ENCODE results near the gene MRPL21. TPM values are rescaled to one million over a fixed set of nuclear protein-coding genes. Genes with fewer than 3 reads are reported as not detected.

The MRPL21 gene
- total RNA-seq, 1 donor from 2014 or later = 68.5 TPM

DNA sequence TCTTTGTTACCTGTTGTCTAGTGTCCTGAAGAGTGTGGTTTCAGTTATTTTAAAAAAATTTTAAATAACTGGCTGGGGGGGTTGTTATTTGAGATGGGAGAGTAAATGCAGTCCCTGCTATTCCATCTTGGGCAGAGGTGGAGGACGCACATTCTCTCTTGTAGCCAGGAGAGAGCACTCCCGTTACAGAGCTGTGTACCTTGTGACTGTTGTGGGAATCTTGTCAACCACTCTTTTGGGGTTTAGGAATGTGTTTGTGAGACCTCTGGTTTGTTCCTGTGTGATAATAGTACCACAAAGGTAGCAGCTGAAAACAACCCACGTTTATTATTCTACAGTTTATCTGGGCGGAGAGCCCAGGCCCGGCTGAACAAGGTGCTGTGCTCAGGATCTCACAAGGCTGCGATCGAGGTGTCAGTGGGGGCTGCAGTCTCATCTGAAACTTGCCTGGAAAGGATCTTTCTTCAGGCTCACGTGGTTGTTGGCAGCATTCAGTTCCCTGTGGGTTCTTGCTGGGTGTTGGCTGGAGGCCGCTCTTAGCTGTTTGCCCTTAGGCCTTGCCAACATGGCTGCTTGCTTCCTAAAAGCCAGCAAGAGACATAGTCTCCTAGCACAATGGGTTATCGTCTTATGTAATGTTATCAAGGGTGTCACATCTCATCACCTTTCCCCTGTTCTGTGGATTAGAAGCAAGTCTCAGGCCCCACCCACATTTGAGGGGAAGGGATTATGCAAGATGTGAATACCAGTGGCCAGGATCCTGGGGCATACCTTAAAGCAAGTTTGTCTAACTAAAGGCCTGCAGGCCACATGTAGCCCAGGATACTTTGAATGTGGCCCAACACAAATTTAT is 20.7 kb upstream of the MRPL21 start:
- intact Hi-C loops (cut with DNase I) = no loop called here
- DNase-seq (ENCODE audit: extremely low spot score in 2 of 2) = no peak
- H3K4me1 ChIP-seq = no peaks in the 10 kb centered on the region
- H3K27me3 ChIP-seq = no peaks in the 10 kb centered on the region
- no peak overlapping the region for H3K4me3 ChIP-seq
- TF ChIP-seq POLR2A (IDR thresholded peaks at IDR 0.05) (no peak), POLR2AphosphoS5 (IDR thresholded peaks at IDR 0.05; ENCODE audit: insufficient read depth in 1 of 2, low read depth in 1 of 2) (no peak)
- TF ChIP-seq, protein P1, sequence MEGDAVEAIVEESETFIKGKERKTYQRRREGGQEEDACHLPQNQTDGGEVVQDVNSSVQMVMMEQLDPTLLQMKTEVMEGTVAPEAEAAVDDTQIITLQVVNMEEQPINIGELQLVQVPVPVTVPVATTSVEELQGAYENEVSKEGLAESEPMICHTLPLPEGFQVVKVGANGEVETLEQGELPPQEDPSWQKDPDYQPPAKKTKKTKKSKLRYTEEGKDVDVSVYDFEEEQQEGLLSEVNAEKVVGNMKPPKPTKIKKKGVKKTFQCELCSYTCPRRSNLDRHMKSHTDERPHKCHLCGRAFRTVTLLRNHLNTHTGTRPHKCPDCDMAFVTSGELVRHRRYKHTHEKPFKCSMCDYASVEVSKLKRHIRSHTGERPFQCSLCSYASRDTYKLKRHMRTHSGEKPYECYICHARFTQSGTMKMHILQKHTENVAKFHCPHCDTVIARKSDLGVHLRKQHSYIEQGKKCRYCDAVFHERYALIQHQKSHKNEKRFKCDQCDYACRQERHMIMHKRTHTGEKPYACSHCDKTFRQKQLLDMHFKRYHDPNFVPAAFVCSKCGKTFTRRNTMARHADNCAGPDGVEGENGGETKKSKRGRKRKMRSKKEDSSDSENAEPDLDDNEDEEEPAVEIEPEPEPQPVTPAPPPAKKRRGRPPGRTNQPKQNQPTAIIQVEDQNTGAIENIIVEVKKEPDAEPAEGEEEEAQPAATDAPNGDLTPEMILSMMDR (IDR thresholded peaks at IDR 0.05) = no peak
- H3K9me3 ChIP-seq = peaks cover 12% of the 10 kb centered on the region
- H3K36me3 ChIP-seq = peaks cover 0 to 62% of the 10 kb centered on the region in 2 donors
- H3K27ac ChIP-seq = no peak overlapping the region

DNA sequence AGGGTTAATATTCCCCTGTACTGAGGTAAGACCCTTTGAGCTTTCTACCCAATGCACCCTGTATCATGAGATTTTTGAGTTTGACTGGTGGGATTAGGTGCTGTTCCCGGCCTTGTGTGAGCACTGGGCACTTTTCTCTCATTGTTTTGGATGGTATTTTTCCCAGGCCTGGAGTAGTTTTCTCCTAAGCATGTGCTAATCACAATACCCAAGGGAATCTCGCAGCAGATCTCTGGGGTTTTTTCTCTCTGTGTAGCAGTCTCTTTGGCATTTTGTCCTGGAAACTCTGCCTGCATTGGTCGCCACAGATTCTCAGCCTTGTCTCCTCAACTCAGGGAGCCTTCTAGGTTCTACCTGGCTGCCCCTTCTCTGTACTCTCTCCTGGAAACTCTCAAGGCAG is 20.0 kb upstream of the MRPL21 start:
- Histone ChIP-seq H3K9me3 (peaks cover 12% of the 10 kb centered on the region), H3K27ac (no peak overlapping the region), H3K27me3 (no peaks in the 10 kb centered on the region), H3K4me3 (no peak overlapping the region), H3K36me3 (peaks cover 0 to 60% of the 10 kb centered on the region in 2 donors), H3K4me1 (no peaks in the 10 kb centered on the region)
- TF ChIP-seq POLR2AphosphoS5 (IDR thresholded peaks at IDR 0.05; ENCODE audit: insufficient read depth in 1 of 2, low read depth in 1 of 2) = no peak
- TF ChIP-seq, protein P1 (IDR thresholded peaks at IDR 0.05) = no peak
- TF ChIP-seq POLR2A (IDR thresholded peaks at IDR 0.05) = no peak
- intact Hi-C loops (cut with DNase I) = no loop called here
- no peak for DNase-seq (ENCODE audit: extremely low spot score in 2 of 2)

DNA sequence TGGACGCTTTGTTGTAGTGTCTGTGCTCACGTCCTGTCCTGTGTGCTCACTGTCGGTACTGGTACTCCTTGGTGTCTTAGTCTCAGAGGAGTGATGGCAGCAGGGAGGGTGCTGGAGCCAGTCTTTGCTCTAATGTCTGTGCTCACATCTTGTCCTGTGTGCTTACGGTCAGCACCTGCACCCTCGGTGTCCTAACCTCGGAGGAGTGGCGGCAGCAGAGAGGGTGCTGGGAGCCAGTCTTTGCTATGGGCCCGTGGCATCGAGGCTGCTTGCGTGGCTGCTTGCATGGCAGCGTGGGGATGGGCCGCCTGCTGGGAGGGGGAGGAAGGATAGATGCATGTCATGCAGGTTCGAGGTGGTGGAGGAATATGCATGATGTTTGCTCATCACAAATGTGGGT is 12.8 kb upstream of the MRPL21 start:
- Histone ChIP-seq H3K4me3 (no peak overlapping the region), H3K27ac (no peak overlapping the region), H3K36me3 (peaks cover 0 to 73% of the 10 kb centered on the region in 2 donors), H3K9me3 (no peaks in the 10 kb centered on the region), H3K27me3 (no peaks in the 10 kb centered on the region), H3K4me1 (no peaks in the 10 kb centered on the region)
- intact Hi-C loops (cut with DNase I) = no loop called here
- DNase-seq (ENCODE audit: extremely low spot score in 2 of 2) = no peak
- TF ChIP-seq, protein P1 (IDR thresholded peaks at IDR 0.05) = no peak
- TF ChIP-seq POLR2AphosphoS5 (IDR thresholded peaks at IDR 0.05; ENCODE audit: insufficient read depth in 1 of 2, low read depth in 1 of 2) (no peak), POLR2A (IDR thresholded peaks at IDR 0.05) (no peak)

DNA sequence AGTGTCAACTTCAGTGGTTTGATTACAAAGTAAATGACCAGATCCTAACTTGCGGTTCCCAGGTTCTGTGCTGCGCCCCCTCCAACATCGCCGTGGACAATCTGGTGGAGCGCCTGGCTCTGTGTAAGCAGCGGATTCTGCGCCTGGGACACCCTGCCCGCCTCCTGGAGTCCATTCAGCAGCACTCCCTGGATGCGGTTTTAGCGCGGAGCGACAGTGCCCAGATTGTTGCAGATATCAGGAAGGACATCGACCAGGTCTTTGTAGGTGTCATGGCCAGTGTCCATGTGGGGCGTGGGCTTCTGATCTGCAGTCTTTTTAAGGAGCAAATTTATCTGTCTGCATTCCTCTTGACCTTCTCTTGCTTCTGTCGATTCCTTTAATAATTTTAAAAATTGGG is 11.1 kb upstream of the MRPL21 start:
- DNase-seq (ENCODE audit: extremely low spot score in 2 of 2) = no peak
- peaks cover 0 to 81% of the 10 kb centered on the region in 2 donors for H3K36me3 ChIP-seq
- TF ChIP-seq, protein P1 (IDR thresholded peaks at IDR 0.05) = no peak
- TF ChIP-seq POLR2A (IDR thresholded peaks at IDR 0.05) (no peak), POLR2AphosphoS5 (IDR thresholded peaks at IDR 0.05; ENCODE audit: insufficient read depth in 1 of 2, low read depth in 1 of 2) (no peak)
- H3K9me3 ChIP-seq = no peaks in the 10 kb centered on the region
- H3K4me3 ChIP-seq = no peak overlapping the region
- H3K4me1 ChIP-seq = no peaks in the 10 kb centered on the region
- intact Hi-C loops (cut with DNase I) = no loop called here
- no peak overlapping the region for H3K27ac ChIP-seq
- no peaks in the 10 kb centered on the region for H3K27me3 ChIP-seq

DNA sequence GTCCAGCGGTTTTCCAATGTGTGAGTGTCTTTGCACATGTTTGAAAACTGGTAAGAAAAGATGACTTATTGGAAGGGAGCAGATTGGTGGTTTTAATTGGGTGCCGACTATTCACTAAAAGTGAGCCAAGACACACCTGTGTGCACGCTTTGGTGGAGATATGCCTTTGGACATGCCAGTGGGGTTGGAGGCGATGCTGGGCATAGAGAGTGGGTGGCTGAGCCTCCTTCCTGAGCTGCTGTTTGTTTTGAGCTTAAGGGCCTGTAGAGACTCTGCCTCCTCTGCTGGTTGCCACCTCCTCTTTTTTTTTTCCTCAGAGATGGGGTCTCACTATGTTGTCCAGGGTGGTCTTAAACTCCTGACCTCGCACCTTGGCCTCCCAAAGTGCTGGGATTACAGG is 9.6 kb upstream of the MRPL21 start:
- TF ChIP-seq POLR2AphosphoS5 (IDR thresholded peaks at IDR 0.05; ENCODE audit: insufficient read depth in 1 of 2, low read depth in 1 of 2) (no peak), POLR2A (IDR thresholded peaks at IDR 0.05) (no peak)
- TF ChIP-seq, protein P1 (IDR thresholded peaks at IDR 0.05) = no peak
- H3K27ac ChIP-seq = no peak overlapping the region
- no peaks in the 10 kb centered on the region for H3K27me3 ChIP-seq
- DNase-seq (ENCODE audit: extremely low spot score in 2 of 2) = no peak
- no peaks in the 10 kb centered on the region for H3K9me3 ChIP-seq
- no peak overlapping the region for H3K4me3 ChIP-seq
- peaks cover 0 to 86% of the 10 kb centered on the region in 2 donors for H3K36me3 ChIP-seq
- intact Hi-C loops (cut with DNase I) = loop anchor here (1.0 kb wide), 1 partner anchor 35 kb away; no protein-coding TSS in a partner anchor
- H3K4me1 ChIP-seq = no peaks in the 10 kb centered on the region

Data from vagina (tissue), 2 donors.